Stimulated activated CD4-positive, alpha-beta T cell treated with anti-CD3 and anti-CD28 coated beads, Interleukin-12 subunit alpha, Interleukin-12 subunit beta, amount 100 ng/mL, for 4 hours (primary cell): ENCODE data around the gene XBP1.
"Not testable (repeated sequence)": the region's sequence is repeated elsewhere in the genome, so short reads cannot be mapped to it uniquely, and the experiment has no call there.

Source experiments
- DNase-seq: peaks from one replicate; pipeline ENCODE4 v3.0.0-alpha.2; 2020

XBP1 gene

DNA sequence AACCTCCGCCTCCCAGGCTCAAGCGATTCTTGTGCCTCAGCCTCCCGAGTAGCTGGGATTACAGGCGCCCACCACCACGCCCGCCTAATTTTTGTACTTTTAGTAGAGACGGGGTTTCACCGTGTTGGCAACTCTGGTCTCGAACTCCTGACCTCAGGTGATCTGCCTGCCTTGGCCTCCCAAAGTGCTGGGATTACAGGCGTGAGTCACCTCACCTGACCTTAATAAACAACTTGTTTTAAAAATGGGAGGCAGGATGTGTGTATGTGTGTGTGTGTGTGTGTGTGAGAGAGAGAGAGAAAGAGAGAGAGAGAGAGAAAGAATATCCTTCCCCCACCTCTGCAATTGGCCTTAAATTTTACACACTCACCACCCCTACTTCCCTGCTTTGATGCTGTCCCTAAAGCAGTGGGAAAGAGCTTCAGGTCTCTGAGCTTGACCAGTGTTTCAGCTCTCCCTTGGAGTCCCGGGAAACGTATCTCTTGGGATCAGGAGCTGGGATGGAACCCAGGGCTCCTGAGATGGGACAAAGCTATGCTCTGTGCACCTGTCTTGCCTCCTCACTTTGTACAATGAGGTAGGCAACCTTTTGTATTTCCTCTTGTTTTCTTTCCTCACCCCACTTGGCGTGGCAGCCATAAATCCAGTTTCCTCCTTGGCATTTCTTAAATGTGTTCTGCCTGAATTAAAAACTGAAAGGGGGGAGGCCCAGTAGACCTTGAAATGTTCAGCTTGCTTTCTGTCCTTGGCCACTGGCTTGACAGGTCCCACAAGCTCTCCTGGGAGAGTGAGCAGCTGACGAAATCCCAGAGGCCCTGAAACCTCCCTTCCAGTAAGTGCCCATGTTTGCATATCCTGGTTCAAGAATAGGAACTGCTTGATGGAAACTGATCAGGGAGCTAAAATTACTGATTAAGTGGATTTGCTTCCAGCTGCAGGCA lies 17.8 kb upstream of the XBP1 start:
- no peak for DNase-seq

DNA sequence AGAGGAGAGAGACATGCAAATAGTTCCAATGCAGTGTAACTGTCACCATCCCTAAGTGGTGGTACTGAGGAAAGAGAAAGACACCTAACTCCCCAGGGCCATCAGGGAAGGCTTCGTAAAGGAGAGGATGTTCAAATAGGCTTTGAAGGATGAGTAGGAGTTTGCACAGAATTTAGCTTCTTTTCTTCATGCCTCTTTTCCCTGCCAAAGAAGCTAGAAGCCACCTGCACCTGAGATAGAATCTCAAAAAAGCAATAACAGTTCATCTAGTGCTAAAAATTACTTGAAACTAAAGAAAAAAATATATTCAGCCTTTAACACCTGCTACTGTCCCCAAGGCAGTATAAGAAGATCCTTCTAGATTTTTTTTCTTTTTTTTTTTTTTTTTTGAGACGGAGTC lies 16.7 kb upstream of the XBP1 start:
- no peak for DNase-seq

DNA sequence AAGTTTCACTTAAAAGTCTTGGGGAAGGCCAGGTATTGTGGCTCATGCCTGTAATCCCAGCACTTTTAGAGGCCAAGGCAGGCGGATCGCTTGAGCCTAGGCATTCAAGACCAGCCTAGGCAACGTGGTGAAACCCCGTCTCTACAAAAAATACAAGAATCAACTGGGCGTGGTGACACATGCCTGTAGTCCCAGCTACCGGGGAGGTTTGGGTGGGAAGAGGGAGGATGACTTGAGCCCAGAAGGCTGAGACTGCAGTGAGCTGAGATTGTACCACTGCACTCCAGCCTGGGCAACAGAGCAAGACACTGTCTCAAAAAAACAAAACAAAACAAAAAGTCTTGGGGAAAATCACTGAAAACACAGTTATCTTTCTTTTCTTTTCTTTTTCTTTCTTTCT lies 15.4 kb upstream of the XBP1 start:
- no peak for DNase-seq

DNA sequence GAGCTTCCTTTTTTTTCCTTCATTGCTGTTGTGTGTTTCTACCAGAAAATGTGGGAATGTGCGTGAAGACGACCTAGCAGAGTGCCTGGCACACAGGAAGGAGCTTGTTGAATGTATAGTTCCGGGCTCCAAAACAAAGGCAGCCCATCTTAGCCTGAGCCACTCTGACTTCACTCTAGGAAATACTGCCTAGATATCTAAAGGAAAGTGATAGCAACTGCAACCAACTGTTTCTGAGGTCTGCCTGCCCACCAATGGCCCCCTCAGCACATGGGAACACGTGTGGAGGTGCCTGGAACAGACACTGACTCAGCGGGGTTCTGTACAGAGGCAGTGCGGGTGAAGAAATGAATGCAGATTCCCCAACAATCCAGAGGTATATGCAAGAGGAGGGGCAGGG lies 14.7 kb upstream of the XBP1 start:
- DNase-seq = no peak

DNA sequence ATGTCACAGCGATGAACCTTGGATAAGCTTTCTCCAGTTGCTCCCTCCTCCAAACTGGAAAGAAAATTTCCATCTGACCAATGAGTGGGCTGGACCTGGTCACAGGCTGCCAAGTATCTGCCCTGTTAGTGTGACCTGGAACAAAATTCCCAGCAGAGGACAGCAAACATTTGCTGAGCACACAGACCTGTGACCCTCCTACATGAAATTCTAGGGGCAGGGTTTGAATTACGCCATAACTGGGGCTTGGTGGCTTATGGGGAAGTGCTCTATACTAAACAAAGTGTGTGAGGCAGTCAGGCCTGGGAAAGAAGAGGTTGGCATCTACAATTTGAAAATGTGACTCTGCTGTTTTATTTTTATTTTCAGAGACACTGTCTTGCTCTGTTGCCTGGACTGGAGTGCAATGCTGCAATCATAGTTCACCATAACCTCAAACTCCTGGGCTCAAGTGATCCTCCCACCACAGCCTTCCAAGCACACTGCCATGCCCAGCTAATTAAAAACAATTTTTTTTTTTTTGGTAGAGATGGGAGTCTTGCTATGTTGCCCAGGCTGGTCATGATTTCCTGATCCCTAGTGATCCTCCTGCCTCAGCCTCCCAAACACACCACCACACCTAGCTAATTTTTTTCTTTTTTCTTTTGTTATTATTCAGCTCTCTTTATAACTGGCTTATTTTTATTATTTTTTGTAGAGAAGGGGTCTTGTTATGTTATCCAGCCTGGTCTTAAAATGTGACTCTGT lies 13.6 kb upstream of the XBP1 start:
- DNase-seq = no peak

DNA sequence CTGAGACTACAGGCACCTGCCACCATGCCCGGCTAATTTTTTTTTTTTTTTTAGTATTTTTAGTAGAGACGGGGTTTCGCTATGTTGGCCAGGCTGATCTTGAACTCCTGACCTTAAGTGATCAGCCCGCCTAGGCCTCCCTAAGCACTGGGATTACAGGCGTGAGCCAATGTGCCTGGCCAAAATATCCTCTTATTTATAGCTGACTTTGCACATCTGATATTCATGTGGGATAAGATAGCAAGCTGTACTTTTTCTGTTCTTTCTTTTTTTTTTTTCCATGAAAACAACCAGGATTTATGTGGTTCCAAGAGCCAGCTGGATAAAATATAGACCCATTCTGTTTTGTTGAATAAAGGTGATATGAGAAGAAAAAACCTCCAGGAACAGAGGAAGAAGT lies 12.1 kb upstream of the XBP1 start:
- DNase-seq = no peak

DNA sequence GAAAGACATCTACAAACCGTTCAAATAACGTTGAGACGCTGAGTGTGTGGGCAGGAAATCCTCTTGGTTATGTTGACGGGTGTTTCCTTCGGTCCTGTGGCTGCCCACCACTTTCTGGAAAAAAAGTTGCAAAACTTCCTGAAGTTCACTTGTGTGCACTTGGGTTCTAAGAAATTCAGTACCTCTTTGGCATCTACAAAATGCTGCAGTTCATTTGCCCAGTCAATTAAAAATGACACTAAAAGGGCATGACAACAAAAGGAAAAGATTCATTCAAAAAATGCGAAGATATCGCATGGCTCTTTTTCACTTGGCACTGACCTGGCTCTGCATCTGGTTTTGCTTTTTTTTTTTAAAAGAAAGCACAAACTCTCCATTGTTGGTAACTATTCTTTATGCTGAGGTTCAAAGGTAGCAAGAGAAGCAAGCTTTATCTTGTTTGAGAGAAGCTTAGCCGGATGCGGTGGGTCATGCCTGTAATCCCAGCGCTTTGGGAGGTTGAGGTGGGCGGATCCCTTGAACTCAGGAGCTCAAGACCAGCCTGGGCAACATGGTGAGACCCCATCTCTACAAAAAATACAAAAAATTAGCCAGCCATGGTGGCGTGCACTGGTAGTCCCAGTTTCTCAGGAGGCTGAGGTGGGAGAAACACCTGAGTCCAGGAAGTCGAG lies 10.6 kb upstream of the XBP1 start:
- no peak for DNase-seq

DNA sequence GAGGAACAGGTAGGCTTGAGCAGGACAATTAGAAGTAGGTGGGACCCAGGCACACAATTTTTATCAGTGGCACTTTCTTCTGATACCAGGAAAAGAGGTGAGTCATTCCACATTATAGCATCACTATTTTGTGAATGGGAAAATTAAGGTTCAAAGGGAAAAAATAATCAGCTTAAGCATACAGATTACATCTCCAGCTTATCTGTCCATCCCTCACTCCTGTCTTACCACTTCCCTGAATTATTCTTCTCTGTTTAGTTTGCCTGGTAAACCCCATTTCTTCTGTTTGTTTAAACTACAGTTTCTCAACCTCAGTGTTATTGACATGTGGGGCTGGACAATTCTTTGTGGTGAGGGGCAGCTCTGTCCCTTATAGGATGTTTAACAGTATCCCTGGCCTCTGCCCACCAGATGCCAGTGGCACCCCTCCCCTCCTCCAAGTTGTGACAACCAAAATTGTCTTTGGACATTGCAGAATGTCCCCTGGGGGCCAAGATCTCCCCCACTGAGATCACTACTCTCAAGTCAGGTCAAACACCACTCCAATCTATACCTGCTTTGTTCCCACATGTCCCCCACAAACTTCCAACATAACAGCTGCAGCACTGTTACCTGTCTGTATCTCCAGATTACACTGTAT lies 8.5 kb upstream of the XBP1 start:
- no peak for DNase-seq

DNA sequence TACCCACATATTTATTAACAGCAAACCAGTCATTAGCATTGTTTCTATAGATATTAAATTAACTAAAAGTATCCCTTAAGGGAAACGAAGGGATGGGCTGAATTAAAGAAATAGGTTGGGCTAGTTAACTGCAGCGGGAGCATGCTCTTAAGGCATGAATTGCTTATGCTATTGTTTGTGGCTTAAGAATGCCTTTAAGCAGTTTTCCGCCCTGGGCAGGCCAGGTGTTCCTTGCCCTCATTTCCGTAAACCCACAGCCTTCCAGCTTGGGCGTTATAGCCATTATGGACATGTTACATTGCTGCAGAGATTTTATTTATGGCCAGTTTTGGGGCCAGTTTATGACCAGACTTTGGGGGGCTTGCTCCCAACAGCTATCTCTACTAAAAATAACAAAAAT lies 5.1 kb upstream of the XBP1 start:
- DNase-seq = not testable (repeated sequence)

DNA sequence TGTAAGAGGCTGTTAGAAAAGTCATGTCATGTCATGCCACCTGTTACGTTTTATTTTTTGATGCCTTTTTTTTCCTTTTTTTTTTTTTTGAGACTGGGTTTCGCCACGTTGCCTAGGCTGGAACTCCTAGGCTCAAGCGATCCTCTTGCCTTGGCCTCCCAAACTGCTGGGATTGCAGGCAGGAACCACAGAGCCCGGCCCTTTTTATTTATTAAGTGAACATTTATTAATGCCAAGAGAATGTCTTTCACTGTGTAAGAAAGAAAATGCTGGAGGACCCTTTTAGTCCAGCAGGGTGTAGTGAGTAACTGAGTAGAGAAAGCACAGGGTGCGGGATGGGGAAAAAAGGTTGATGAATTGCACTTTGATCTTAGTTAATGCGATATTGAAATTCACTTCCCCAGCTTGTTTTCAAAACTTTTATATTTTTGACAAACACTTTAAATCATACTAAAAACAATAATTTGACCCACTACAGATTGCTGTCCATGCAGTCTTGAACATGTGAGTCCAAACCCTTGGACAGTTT lies 2.3 kb upstream of the XBP1 start:
- no peak for DNase-seq

DNA sequence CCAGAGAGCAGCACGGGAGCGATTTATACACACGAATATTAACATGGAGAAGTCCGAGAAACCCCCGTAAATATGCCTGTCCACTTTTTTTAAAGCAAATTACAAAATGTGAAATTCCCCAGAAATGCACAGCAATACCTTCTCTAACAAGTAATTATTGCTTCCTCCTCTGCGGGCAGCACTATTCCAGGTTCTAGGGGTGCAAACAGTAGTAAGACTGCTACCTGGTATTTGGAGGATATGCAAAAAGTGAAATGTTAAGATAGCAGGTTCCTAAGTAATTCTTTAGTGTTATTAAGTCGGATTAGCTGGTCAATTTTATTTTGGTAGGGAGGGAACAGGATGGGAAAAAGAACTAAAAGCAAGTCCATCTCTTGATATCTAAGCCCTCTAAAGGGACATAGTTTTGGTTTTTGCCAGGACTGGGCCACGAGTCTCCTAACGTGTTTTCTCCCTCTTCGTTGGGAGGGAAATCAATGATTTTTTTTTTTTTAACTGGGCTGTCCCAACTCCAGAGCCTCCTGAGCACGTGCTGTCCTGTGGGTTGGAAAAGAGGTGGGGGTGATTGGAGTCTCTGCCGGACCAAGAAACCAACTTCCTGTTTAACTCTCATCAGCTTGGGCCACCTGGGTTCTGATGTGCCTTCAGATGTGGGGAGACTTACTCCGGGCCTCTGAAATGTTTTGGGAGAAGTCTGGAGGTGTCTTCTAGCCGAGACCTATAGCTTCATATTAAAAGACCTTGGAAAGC lies 1.7 kb upstream of the XBP1 start:
- DNase-seq = no peak

DNA sequence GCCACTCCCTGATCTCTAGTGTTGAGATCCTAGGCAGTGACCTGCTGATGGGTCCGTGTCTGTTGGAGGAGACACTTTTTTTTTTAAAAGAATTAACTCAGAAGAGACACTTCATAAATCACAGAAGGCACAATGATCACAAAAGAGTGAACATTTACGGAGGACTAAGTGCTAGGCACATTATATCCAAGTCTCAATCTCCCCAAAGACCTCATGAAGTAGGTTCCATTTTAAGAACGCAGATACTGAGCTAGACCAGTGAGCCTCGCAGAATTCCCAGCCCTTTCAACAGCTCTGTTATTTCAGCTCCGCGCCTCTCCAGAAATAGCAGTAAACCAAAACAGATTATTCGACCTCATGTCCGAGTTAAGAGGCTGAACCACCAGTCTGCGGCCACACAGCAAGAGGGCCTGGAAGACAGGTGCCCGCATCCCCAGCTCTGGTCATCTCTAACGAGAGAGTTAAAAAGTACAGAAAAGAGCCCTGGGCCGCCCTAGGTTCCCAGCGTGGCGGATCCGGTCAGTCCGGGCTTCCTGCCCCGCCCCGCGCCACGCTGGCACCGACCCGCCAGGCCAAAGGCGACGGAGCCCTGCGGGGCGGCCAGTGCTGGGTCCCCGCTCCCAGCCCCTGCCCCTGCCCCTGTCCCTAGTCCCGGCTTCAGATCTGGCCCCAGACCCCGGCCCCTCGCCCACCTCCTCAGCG lies 612 bp downstream of the XBP1 start:
- peak; percentile 37 for DNase-seq

DNA sequence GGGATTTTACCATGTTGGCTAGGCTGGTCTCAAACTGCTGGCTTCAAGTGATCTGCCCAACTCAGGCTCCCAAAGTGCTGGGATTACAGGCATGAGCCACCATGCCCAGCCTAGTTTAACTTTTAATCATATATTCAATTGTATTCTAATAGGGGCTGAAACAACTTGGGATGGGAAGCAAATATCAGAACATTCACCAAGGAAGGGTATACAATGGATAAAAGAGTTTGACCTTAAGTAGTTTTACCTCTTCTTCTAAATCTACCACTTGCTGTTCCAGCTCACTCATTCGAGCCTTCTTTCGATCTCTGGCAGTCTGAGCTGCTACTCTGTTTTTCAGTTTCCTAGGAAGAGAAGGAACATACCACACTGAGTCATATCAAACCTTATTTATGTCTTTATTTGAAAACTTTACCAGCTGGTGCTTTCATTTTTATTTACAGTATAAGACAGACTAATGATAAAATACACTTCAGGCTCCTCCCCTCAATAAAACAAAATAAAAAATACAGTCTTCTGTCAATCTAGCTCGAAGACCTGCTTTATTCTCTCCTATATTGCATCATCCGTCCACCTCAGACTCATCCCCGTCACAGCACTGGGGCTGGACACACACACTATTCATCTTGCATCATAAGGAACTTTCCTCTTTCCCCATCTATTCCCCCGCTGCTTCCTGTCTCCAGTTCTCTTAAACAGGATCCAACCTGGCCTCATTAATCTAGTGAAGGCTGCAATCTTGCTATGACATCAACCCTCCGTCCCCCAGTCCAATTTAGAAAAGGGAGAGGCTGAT lies 1.4 kb downstream of the XBP1 start:
- no peak for DNase-seq

DNA sequence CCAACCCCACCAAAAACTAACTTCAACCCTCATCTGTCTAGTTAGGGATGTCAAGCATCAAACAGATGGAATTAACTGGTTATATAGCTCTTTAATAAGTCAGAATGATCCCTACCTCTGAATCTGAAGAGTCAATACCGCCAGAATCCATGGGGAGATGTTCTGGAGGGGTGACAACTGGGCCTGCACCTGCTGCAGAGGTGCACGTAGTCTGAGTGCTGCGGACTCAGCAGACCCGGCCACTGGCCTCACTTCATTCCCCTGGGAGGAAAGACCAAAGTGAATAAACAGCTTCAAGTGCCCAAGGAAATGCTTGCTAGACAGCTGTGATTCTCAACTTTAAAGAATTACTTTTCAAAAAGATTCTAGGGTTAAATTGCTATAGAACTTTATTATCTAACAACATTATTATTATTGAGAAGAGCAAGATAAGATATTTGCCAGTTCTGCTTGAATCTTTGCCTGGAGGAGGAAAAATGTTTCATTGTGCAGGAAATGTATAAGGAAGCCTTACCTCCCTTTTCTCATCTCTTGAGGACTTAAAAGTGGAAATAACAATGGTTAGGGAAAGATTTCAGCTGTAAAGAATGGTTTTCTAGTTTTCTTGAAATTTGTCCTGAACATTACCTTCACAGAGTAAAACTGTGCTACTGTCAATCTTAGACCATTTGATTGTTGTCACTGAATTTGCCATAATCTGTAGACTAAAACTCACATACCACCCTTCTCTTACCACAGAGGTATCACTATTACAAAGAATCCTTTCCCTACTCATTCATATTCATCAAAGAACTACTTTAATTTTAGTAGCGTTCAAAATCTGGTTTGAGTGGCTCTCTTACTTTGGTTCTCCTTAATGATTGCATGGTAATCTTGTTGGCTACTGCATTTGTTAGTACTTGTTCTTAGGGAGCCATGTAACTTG lies 4.2 kb downstream of the XBP1 start:
- no peak for DNase-seq

DNA sequence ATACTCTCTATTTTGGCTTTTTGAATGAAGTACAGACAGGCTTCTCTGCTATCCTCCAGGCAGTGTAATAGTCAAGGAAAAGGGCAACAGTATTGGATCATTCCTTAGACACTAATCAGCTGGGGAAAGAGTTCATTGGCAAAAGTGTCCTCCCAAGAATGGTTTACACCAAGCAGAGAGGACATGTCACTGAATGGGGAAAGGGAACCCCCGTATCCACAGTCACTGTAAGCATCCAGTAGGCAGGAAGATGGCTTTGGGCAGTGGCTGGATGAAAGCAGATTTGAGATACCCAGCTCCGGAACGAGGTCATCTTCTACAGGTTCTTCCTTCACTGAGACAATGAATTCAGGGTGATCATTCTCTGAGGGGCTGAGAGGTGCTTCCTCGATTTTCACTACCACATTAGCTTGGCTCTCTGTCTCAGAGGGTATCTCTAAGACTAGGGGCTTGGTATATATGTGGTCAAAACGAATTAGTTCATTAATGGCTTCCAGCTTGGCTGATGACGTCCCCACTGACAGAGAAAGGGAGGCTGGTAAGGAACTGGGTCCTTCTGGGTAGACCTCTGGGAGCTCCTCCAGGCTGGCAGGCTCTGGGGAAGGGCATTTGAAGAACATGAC lies 5.2 kb downstream of the XBP1 start:
- DNase-seq = no peak

DNA sequence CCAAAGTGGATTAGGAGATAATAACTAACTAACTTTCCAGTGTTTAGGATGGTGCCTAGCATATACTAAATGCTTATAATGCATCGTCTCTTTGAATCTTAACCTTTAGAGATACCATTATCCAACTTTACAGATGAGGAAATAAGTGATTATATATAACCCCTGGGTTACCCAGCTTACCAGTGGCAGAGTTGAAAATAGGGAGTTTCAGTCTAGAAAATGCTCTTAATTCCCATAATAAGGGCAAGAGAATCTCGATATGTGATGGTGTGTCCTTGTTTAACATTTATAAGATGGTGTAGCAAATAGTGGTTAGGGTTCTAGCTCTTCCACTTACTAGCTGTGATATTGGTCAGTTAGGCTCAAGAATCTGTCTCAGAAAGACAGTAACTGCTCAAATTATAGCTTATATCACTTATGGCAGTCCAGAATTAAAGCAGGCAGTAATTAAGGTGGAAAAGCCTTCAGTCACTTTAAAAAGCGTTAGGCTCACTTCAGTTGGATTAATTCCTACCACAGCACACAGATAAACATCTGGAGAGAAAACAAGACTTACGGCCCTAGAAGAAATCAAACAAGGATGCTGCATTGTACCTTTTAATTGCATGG lies 6.3 kb downstream of the XBP1 start:
- DNase-seq = no peak

DNA sequence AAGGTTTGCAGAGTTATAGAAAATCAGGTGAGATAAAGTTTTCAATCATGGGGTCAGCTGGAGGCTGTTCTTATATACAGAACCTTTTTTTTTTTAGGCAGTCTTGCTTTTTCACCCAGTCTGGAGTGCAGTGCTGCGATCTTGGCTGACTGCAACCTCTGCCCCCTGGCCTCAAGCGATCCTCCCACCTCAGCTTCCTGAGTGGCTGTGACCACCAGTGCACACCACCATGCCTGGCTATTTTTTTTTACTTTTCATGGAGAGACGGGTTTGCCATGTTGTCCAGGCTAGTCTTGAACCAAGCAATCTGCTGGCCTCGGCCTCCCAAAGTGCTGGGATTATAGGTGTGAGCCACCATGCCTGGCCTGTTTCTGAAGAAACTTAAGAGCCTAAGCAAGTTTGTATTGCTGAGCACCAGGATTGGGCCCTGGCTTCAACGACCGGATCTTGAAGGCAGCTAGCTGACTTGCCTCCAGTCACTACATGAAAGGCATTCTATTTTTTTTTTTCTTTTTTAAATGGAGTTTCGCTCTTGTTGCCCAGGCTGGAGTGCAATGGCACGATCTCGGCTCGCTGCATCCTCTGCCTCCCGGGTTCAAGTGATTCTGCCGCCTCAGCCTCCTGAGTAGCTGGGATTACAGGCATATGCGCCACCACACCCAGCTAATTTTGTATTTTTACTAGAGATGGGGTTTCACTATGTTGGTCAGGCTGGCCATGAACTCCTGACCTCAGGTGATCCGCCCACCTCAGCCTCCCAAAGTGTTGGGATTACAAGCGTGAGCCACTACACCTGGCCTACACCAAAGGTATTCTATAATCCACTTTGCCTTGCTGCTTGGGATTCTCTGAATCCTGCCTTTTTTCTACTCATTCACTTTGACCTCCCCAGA lies 7.6 kb downstream of the XBP1 start:
- DNase-seq = no peak
